HepG2 (cell line): ENCODE data around the gene CMTM3. TPM values are rescaled to one million over a fixed set of nuclear protein-coding genes. Genes with fewer than 3 reads are reported as not detected.

Experiments used
- ATAC-seq: fragments of 200-7000 bp; cut with Tn5 transposase; 3 replicates; pipeline ENCODE4 v1.9.1; 2020; ENCODE audit warnings: mild to moderate bottlenecking, moderate library complexity
- BruUV-seq: library from RNA; stranded (reverse); fragments of 400-500 nt; replicated peaks from 2 replicates; lab custom pipeline; 2021; lab: Mats Ljungman, UMichigan
- CTCF ChIA-PET: fragments of 300-600 bp; formaldehyde crosslinking; extraction: SDS; loops from one replicate; lab custom pipeline; 2021; ENCODE audit warnings: low total read pairs, inconsistent platforms, low intra/inter-chr PET ratio; lab: Yijun Ruan, JAX
- POLR2A ChIA-PET: fragments of 350-600 bp; sonication (Branson Sonifier 250); formaldehyde crosslinking; loops from one replicate; lab custom pipeline; 2020; ENCODE audit warnings: antibody characterized with exemption, inconsistent platforms; lab: Yijun Ruan, JAX
- DNase-seq: peaks from one replicate; pipeline ENCODE4 v3.0.0-alpha.2; 2015; ENCODE audit warnings: low spot score
- FAIRE-seq: peaks from 3 replicates; lab custom pipeline; 2011; peaks lifted over from hg19 to GRCh38; lab: Jason Lieb, UNC
- H2AFZ ChIP-seq: one replicate; pipeline ENCODE4 v1.6.1; 2011; ENCODE audit warnings: low read length, inconsistent platforms
- H3K27ac ChIP-seq: fragments of 300-600 bp; 3 replicates; pipeline ENCODE4 v1.8.0; 2011; ENCODE audit warnings: mixed run types, mild to moderate bottlenecking, mixed read lengths, low read length, inconsistent platforms; ENCODE audit not compliant: insufficient read depth; ENCODE audit errors: extremely low read length
- H3K27me3 ChIP-seq, 2 experiments: fragments of 200-600 bp in 1 of 2; 2 replicates in 1 of 2; 3 replicates in 1 of 2; pipeline versions ENCODE4 v1.6.0 to v1.8.0; 2011; ENCODE audit warnings: low read length in 2 of 2, mild to moderate bottlenecking in 2 of 2, moderate library complexity in 2 of 2, inconsistent platforms in 1 of 2; ENCODE audit not compliant: insufficient read depth in 2 of 2, control insufficient read depth in 1 of 2
- H3K36me3 ChIP-seq, 2 experiments: fragments of 200-600 bp in 1 of 2; replicated peaks in 1 of 2; 2 replicates in 1 of 2; 3 replicates in 1 of 2; pipeline versions ENCODE4 v1.5.1 to v1.8.0; 2011; ENCODE audit warnings: low read length in 2 of 2, inconsistent platforms in 1 of 2; ENCODE audit not compliant: insufficient read depth in 2 of 2, control insufficient read depth in 1 of 2
- H3K4me1 ChIP-seq: 2 replicates; pipeline ENCODE4 v1.5.1; 2012; ENCODE audit warnings: low read length, inconsistent platforms; ENCODE audit not compliant: insufficient read depth
- H3K4me2 ChIP-seq: 2 replicates; pipeline ENCODE4 v1.6.0; 2011; ENCODE audit warnings: low read depth, low read length, inconsistent platforms
- H3K4me3 ChIP-seq, 3 experiments: fragments of 200-600 bp in 1 of 3; sonication (generic), shearing (Covaris generic) in 1 of 3; replicated peaks in 1 of 3; 2 replicates each; pipeline ENCODE4 v1.5.1; 2011 to 2016; ENCODE audit warnings: low read length in 3 of 3, inconsistent platforms in 2 of 3, low read depth in 2 of 3, mild to moderate bottlenecking in 2 of 3, control low read depth in 1 of 3, mixed read lengths in 1 of 3; ENCODE audit not compliant: insufficient read depth in 1 of 3
- H3K79me2 ChIP-seq: one replicate; pipeline ENCODE4 v1.6.1; 2011; ENCODE audit warnings: low read length, inconsistent platforms; ENCODE audit not compliant: insufficient read depth
- H3K9ac ChIP-seq: 2 replicates; pipeline ENCODE4 v1.6.0; 2011; ENCODE audit warnings: mild to moderate bottlenecking, low read depth, low read length, inconsistent platforms; ENCODE audit not compliant: insufficient read depth
- H3K9me3 ChIP-seq: 2 replicates; pipeline ENCODE4 v1.5.1; 2012; ENCODE audit warnings: mild to moderate bottlenecking, low read length
- H4K20me1 ChIP-seq: 2 replicates; pipeline ENCODE4 v1.6.0; 2011; ENCODE audit warnings: inconsistent platforms, mild to moderate bottlenecking, low read length, moderate library complexity; ENCODE audit not compliant: insufficient read depth
- DR1 ChIP-seq: sonication (generic); formaldehyde crosslinking; IDR thresholded peaks from 2 replicates; pipeline ENCODE4 v1.8.0; 2021; ENCODE audit warnings: mild to moderate bottlenecking, missing genetic modification reagents, inconsistent platforms
- MAX ChIP-seq: IDR thresholded peaks from 2 replicates; pipeline ENCODE4 v1.6.1; 2012; ENCODE audit warnings: inconsistent platforms
- MAZ ChIP-seq, 2 experiments: sonication (generic) in 1 of 2; formaldehyde crosslinking in 1 of 2; IDR thresholded peaks; 2 replicates each; pipeline versions ENCODE4 v1.5.0 to v1.6.1; 2012 to 2020; ENCODE audit warnings: low read depth in 2 of 2, mild to moderate bottlenecking in 2 of 2, borderline replicate concordance in 1 of 2, improper control_type of control experiment in 1 of 2, low read length in 1 of 2, missing genetic modification reagents in 1 of 2, moderate library complexity in 1 of 2
- MBD4 ChIP-seq: IDR thresholded peaks from 2 replicates; pipeline ENCODE4 v1.6.1; 2012; ENCODE audit warnings: low read length, inconsistent platforms, borderline replicate concordance
- NFATC3 ChIP-seq: sonication (generic); formaldehyde crosslinking; IDR thresholded peaks from 2 replicates; pipeline ENCODE4 v1.5.1; 2020; ENCODE audit warnings: mild to moderate bottlenecking, missing genetic modification reagents
- ZBTB38 ChIP-seq: sonication (generic); formaldehyde crosslinking; IDR thresholded peaks from 2 replicates; pipeline ENCODE4 v1.5.1; 2020; ENCODE audit warnings: mild to moderate bottlenecking, missing genetic modification reagents
- ZNF274 ChIP-seq: sonication (generic); formaldehyde crosslinking; IDR thresholded peaks from 2 replicates; pipeline ENCODE4 v1.5.1; 2020; ENCODE audit warnings: mild to moderate bottlenecking, missing genetic modification reagents
- ZNF687 ChIP-seq: sonication (generic); formaldehyde crosslinking; IDR thresholded peaks from 2 replicates; pipeline ENCODE4 v1.5.1; 2020; ENCODE audit warnings: mild to moderate bottlenecking, missing genetic modification reagents, moderate library complexity
- ZNF737 ChIP-seq: sonication (generic); formaldehyde crosslinking; IDR thresholded peaks from 2 replicates; pipeline ENCODE4 v1.5.0; 2020; ENCODE audit warnings: missing genetic modification reagents, mild to moderate bottlenecking, borderline replicate concordance
- ZSCAN21 ChIP-seq: sonication (generic); formaldehyde crosslinking; IDR thresholded peaks from 2 replicates; pipeline ENCODE4 v1.8.0; 2022; ENCODE audit warnings: mild to moderate bottlenecking, missing genetic modification reagents, moderate library complexity, borderline replicate concordance
- WGBS: methylation state at CpG from one replicate; pipeline ENCODE4 v1.1.6; 2017; ENCODE audit warnings: low lambda C conversion rate; 5-methylcytosine and 5-hydroxymethylcytosine counted together
- in situ Hi-C: cut with HindIII; loops from 2 replicates; pipeline ENCODE4 v1.10.0; 2017; ENCODE audit warnings: low pct_unique_long_range_greater_than_20kb; ENCODE audit not compliant: extremely low pct_ligation_motif_present
- intact Hi-C: fragments of 100-400 bp; cut with micrococcal nuclease; formaldehyde crosslinking; loops from one replicate; pipeline ENCODE4 v1.10.0; 2022; ENCODE audit not compliant: unreplicated experiment
- polyA plus RNA-seq, 8 experiments: library from polyadenylated mRNA; depleted of rRNA in 3 of 8; stranded (reverse) in 7 of 8; unstranded in 1 of 8; fragments of >200 nt; fragmentation: Illumina TruSeq in 4 of 8; extraction: Trizol in 4 of 8; gene quantifications; 2 replicates each; pipeline versions ENCODE4 v1.2.1 to v1.2.3, GENCODE V29; 2011 to 2016; ENCODE audit warnings: low read depth in 4 of 8, missing spikeins in 1 of 8, mixed read lengths in 1 of 8; ENCODE audit not compliant: insufficient read depth in 1 of 8
- total RNA-seq, 5 experiments: library from RNA; depleted of rRNA; stranded (reverse); fragments of >200 nt; fragmentation: Illumina TruSeq; extraction: Trizol; gene quantifications; 2 replicates each; pipeline ENCODE4 v1.2.3, GENCODE V29; 2016; ENCODE audit warnings: low read depth in 1 of 5
- TF ChIP-seq, protein P1 (sequence below): sonication (generic); formaldehyde crosslinking; IDR thresholded peaks from 2 replicates; pipeline ENCODE4 v1.5.1; 2020; ENCODE audit warnings: mild to moderate bottlenecking, moderate library complexity, missing genetic modification reagents
- TF ChIP-seq, protein P2 (sequence below): sonication (generic); formaldehyde crosslinking; IDR thresholded peaks from 2 replicates; pipeline ENCODE4 v1.8.0; 2023; ENCODE audit warnings: mild to moderate bottlenecking, missing genetic modification reagents

The CMTM3 gene
- total and polyA plus RNA-seq, 2 of the 13 experiments (the other 11 are each of a cell fraction or from before 2014, with no cell fraction given), result 29.2 to 48.7 TPM

DNA sequence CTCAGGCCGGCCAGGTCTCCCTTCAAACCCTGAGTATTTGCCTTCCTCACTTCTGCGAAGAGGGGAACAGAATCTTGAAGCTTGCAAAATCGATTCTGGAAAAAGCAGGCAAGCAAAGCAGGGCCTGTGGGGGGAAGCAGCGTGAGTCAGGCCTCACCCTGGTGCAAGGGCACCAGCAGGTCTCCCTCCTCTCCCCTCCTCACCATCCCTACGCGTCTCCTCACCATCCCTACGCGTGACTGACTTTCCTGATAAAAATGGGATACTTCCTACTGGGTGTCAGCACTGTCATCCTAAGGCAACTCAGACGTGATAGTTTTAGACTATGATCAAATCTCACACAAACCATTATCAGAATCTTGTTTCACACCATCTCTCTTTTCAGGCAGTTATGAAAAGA, 12.1 kb downstream of the CMTM3 start:
- intact Hi-C loops (no loop called here), in situ Hi-C loops (no loop called here)
- H3K4me1 ChIP-seq, result peaks cover 36% of the 10 kb centered on the region
- no peaks in the 10 kb centered on the region for H3K9me3 ChIP-seq
- no peak overlapping the region for H3K4me2 ChIP-seq
- FAIRE-seq (no peak), DNase-seq (no peak), ATAC-seq (peak; percentile 28)
- H3K27me3 ChIP-seq, result no peaks in the 10 kb centered on the region
- ChIA-PET CTCF (no interaction called here), POLR2A (interaction anchor here (1.7 kb wide), 1 partner anchor 8 kb away, joined by 4 read pairs; no protein-coding TSS in a partner anchor)
- H3K4me3 ChIP-seq, result no peak overlapping the region
- H4K20me1 ChIP-seq, result no peaks in the 10 kb centered on the region
- no peak for TF ChIP-seq MBD4
- TF ChIP-seq MAX, result no peak
- no peak for TF ChIP-seq DR1 (CRISPR knock-in tag)
- peak; percentile 44; the same call in 1 of the 2 replicates for TF ChIP-seq ZBTB38 (CRISPR knock-in tag)
- 0 out of 2 replicates have a peak, but pooled peaks have one; percentile 24 for TF ChIP-seq ZSCAN21 (CRISPR knock-in tag)
- no peak for TF ChIP-seq ZNF274
- TF ChIP-seq, protein P1, sequence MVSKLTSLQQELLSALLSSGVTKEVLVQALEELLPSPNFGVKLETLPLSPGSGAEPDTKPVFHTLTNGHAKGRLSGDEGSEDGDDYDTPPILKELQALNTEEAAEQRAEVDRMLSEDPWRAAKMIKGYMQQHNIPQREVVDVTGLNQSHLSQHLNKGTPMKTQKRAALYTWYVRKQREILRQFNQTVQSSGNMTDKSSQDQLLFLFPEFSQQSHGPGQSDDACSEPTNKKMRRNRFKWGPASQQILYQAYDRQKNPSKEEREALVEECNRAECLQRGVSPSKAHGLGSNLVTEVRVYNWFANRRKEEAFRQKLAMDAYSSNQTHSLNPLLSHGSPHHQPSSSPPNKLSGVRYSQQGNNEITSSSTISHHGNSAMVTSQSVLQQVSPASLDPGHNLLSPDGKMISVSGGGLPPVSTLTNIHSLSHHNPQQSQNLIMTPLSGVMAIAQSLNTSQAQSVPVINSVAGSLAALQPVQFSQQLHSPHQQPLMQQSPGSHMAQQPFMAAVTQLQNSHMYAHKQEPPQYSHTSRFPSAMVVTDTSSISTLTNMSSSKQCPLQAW, result 0 out of 2 replicates have a peak, but pooled peaks have one; percentile 29
- no peak for TF ChIP-seq NFATC3 (CRISPR knock-in tag)
- peak; percentile 61; the same call in 1 of the 2 replicates for TF ChIP-seq ZNF737 (CRISPR knock-in tag)
- TF ChIP-seq ZNF687 (CRISPR knock-in tag), result peak; percentile 30
- no peak for TF ChIP-seq MAZ (IDR thresholded peaks at IDR 0.05; ENCODE audit: borderline replicate concordance, low read depth, low read length)
- 0 out of 2 replicates have a peak, but pooled peaks have one; percentile 23 for TF ChIP-seq MAZ (CRISPR knock-in tag; IDR thresholded peaks at IDR 0.05; ENCODE audit: low read depth)
- TF ChIP-seq, protein P2, sequence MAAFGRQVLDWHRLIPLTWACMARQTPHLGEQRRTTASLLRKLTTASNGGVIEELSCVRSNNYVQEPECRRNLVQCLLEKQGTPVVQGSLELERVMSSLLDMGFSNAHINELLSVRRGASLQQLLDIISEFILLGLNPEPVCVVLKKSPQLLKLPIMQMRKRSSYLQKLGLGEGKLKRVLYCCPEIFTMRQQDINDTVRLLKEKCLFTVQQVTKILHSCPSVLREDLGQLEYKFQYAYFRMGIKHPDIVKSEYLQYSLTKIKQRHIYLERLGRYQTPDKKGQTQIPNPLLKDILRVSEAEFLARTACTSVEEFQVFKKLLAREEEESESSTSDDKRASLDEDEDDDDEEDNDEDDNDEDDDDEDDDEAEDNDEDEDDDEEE (CRISPR knock-in tag), result 0 out of 2 replicates have a peak, but pooled peaks have one; percentile 70
- H2AFZ ChIP-seq, result no peak overlapping the region
- H3K79me2 ChIP-seq, result no peaks in the 10 kb centered on the region
- peak overlapping the region; percentile 0 for H3K27ac ChIP-seq
- no peak overlapping the region for H3K9ac ChIP-seq
- peaks cover 6 to 31% of the 10 kb centered on the region in 2 experiments for H3K36me3 ChIP-seq
- BruUV-seq, result no TSS peak
- 86% methylated on average over 9 of the region's 9 CpGs for WGBS
